NCI-H2196 (cell line): ENCODE data around the gene RASGEF1C.

Experiments used
- DNase-seq: peaks from one replicate; lab custom pipeline; 2025; ENCODE audit not compliant: unreplicated experiment; lab: John Stamatoyannopoulos, UW

The RASGEF1C gene

GRCh38 chr5:180187767-180188166, 21.2 kb downstream of the RASGEF1C start:
- no peak for DNase-seq

GRCh38 chr5:180180846-180181245, 28.2 kb downstream of the RASGEF1C start:
- no peak for DNase-seq

GRCh38 chr5:180180421-180180820, 28.6 kb downstream of the RASGEF1C start:
- no peak for DNase-seq

DNA sequence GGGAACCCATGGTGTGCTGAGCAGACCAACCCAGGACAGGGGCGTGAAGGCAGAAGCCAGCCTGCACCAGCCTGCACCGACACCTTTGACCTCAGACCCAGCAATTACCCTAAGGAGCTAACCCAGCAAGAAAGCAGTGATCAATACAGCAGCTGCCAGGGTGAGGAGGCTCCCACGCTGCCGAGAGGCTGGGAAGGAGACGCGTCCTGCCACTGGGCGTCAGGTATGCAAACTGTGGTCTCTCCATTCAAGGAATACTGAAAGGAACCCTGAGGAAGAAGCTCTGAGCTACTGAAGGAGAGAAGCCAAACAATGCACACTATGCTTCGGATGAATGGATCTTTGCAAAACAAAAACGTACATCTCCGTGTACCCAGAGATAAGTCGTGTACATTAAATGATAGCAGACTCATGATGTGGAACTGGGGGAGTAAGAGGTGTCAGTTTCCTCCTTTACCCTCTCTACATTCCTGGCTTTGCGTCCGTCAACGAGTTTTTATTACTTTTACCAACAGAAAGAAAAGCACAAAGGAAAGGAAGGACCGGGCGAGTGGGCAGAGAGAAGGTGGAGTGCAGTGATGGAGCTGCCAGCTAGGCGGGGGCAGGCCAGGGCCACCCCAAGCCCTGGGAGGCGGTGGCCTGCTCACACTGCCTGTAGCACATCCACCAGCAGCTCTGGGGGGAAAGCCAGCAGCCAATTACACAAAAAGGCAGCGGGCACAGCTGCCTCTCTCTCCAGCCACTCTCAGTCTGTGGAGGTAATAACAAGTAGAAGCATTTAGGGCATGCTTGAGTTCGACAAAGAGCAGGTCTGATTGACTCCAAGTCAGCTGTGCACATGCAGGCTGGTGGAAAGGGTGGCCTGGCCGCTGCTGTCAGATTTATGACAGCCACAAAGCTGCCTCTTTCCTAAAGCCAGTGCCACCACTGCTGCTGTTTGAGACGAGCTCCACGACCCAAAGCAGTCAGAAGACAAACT, 29.3 kb downstream of the RASGEF1C start:
- no peak for DNase-seq

GRCh38 chr5:180178531-180179441, 30.2 kb downstream of the RASGEF1C start:
- DNase-seq = no peak

DNA sequence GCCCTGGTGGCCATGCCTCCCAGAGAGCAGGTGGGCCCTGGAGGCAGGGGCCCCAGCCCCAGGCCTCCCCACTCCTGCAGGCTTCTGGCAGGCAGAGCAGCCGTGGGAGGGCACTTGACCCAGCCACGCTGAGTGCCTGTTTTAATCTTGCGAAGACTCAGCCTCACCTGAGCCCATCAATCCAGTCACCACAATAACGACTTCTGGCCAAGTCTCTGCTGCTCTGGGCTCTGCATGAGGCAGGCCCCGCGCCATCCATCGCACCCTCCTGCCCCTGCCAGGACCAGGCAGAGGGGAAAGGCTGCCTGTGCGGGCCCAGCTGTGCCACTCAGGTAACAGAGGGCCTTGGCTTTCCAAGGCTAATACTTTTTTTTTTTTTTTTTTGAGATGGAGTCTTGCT, 32.8 kb downstream of the RASGEF1C start:
- no peak for DNase-seq

DNA sequence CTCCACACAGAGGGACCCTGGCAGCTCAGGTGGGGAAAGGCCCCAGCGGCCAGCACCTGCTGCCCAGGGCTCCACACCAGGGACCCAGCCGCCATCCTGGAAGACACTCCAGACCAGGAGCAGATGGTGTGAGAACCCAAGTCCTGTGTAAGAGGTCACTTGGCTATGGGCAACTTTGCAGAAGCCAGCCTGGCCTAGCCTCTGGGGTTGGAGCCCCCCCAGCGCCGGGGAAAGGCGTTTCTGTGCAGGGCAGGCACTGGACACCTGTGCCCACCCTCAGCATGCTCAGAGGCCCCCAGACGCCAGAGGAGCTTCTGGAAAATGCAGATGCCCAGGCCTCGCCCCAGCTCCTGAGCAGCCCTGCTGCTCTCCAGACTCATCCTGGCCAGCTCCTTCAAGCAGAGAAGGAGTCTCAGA, 34.0 kb downstream of the RASGEF1C start:
- DNase-seq = no peak

- DNase-seq = no peak
Measured at GRCh38 chr5:180174587-180174972, 34.4 kb downstream of the RASGEF1C start.

DNA sequence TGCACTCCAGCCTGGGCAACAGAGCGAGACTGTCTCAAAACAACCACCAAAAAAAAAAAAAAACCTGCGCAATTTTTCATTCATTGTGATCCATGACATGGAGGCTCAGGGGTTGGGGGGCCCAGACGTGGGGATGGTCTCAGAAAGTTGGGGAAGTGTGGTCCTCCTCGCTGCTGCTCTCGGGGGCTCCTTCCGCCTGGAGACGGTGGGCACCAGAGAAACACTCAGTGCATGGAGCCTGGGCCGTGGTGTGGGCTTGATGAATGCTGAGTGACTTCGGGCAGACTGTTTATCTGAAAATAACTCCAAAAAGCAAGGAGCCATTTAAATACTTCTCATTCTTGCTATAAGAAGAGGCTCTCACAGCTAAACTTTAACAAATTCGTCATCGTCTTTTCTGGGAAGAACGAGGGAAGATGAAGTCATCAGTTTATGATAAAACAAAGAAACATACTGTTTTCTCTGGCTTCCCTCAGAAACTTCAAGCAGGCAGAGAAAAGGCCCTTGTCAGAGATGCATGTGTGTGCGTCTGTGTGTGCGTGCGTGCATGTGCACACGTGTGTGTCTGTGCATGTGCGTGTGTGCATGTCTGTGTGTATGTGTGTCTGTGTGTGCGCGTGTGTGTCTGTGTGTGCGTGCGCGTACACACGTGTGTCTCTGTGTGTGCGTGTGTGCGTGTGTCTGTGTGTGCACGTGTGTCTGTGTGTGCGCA, 35.0 kb downstream of the RASGEF1C start:
- no peak for DNase-seq

- no peak for DNase-seq
Measured at GRCh38 chr5:180173198-180173544, 35.8 kb downstream of the RASGEF1C start.

DNA sequence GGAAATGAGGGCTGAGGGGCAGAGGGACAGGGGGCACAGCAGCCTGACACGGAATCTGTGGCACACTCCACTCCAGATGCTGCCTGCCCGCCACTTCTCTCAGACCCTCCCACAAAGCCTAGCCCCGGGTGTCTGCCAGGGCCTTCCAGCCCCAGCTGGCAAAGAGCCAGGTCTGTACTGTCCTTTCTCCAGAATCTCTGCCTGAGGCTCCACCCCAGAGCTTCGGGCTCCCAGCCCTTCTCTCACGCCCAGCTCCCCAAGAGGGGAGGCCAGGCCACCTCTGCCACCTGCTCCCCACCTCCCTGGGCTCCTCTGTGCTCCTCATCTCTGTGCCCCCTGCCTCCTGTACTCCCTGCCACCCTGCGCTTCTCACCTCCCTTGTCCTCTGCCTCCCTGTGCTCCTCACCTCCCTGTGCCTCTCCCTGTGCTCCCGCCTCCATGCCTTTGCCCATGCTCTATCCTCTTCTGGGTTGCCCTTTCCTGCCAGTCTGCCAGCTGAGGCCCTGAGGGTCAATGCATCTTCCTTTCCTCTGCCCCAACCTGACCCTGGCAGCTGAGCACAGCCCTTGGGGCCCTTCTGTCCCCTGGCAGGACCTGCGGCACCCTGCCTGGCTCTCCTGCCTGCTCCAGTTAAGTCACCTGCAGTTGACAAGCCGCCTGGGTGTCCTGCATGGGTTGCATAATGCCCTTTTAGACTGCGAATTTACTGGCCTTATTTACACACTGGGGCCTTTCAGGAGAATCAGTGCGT, 36.4 kb downstream of the RASGEF1C start:
- peak; percentile 45 for DNase-seq

GRCh38 chr5:180171568-180172094, 37.4 kb downstream of the RASGEF1C start:
- DNase-seq = no peak

GRCh38 chr5:180170810-180171567, 38.0 kb downstream of the RASGEF1C start:
- no peak for DNase-seq

DNA sequence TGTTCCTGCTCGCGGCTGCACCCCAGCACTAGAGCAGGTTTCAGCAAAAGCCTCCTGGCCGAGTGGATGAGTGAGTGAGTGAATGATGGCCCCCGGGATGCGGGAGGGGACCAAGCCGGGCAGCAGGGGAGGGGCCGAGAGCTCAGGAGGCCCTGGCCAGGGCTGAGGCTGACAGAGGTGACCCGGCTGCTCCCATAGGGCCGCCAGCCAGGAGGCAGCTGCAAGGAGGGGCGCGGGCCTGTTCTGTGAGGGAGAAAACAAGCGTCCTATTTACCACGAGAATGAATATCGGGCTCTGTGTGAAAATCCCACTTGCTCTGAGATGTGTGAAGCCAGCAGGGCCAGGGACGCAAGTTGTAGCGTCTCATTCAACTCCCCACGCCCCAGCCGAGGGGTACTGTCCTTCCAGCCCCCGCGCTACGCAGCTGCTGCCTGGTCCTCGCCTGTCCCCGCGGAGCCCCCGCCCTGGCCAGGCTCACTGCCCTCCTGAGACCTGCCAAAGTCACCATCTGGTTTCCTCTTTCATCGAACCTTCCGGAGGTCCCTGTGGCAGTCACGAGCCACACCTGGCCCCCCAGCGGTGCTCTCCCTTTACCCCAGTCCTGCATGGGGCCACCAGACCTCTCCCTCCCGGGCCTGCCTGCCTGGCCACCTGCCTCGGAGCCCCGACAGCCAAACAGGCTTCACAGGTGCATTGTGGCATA, 38.8 kb downstream of the RASGEF1C start:
- DNase-seq = no peak

- no peak for DNase-seq
Measured at GRCh38 chr5:180169248-180170105, 39.5 kb downstream of the RASGEF1C start.

DNA sequence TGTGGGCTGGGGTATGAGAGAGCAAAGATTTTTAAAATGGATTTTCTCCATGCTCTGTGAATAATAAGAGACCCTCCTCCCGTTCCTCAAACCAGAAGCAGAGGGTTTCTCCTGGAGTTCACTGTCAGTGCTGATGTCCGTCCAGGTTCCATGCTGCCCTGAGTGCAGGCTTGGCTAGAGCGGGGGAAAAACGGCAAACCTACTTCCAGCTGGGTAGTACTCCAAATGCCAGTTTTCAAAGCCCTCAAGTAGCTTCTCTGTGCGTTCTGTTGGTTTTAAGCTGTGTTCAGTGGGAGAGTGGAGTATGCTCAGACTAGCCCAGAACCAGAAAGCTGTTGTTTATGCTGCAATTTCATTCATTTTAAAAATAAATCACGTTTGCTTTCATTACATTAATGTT, 40.3 kb downstream of the RASGEF1C start:
- no peak for DNase-seq

DNA sequence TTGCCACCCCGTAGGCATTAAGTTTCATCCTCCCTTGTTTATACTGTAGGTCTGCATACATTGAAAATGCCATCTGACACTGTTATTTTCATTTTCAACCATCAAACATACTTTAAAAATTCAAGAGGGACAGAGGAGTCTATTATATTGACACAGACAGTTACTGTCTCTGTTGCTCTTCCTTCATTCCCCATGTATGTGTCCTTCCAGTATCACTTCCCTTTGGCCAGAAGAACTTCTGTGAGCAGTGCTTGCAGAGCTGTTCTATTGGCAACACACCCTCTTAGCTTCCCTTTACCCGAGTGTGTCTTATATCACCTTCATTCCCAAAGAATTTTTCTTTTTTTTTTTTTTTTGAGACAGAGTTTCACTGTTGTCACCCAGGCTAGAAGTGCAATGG, 42.8 kb downstream of the RASGEF1C start:
- no peak for DNase-seq

GRCh38 chr5:180162304-180162661, 46.7 kb downstream of the RASGEF1C start:
- no peak for DNase-seq
